ENCODE results near the gene PSMG1. TPM values are rescaled to one million over a fixed set of nuclear protein-coding genes. Genes with fewer than 3 reads are reported as not detected.

PSMG1 gene
- total RNA-seq, 4 donors from 2014 or later, result 8.1 to 26.7 (median 18.4) TPM

- DNase-seq (ENCODE audit: low spot score in 2 of 2), result no peak
- H3K4me3 ChIP-seq, result no peak overlapping the region
- no peaks in the 10 kb centered on the region for H3K9me3 ChIP-seq
- peaks cover 0 to 71% (median 14%) of the 10 kb centered on the region in 3 donors for H3K36me3 ChIP-seq
- no peak overlapping the region for H3K27ac ChIP-seq
- no peaks in the 10 kb centered on the region for H3K27me3 ChIP-seq
- WGBS, 2 donors, result 69 to 81% methylated on average over 2 of the region's 2 CpGs
- TF ChIP-seq EP300 (IDR thresholded peaks at IDR 0.05) (no peak), POLR2A (IDR thresholded peaks at IDR 0.05) (no peak)
- TF ChIP-seq, protein P1, sequence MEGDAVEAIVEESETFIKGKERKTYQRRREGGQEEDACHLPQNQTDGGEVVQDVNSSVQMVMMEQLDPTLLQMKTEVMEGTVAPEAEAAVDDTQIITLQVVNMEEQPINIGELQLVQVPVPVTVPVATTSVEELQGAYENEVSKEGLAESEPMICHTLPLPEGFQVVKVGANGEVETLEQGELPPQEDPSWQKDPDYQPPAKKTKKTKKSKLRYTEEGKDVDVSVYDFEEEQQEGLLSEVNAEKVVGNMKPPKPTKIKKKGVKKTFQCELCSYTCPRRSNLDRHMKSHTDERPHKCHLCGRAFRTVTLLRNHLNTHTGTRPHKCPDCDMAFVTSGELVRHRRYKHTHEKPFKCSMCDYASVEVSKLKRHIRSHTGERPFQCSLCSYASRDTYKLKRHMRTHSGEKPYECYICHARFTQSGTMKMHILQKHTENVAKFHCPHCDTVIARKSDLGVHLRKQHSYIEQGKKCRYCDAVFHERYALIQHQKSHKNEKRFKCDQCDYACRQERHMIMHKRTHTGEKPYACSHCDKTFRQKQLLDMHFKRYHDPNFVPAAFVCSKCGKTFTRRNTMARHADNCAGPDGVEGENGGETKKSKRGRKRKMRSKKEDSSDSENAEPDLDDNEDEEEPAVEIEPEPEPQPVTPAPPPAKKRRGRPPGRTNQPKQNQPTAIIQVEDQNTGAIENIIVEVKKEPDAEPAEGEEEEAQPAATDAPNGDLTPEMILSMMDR (IDR thresholded peaks at IDR 0.05), result no peak
- no peaks in the 10 kb centered on the region for H3K4me1 ChIP-seq
These were observed 15.5 kb upstream of the PSMG1 start for GRCh38 chr21:39198800-39199199.

DNA sequence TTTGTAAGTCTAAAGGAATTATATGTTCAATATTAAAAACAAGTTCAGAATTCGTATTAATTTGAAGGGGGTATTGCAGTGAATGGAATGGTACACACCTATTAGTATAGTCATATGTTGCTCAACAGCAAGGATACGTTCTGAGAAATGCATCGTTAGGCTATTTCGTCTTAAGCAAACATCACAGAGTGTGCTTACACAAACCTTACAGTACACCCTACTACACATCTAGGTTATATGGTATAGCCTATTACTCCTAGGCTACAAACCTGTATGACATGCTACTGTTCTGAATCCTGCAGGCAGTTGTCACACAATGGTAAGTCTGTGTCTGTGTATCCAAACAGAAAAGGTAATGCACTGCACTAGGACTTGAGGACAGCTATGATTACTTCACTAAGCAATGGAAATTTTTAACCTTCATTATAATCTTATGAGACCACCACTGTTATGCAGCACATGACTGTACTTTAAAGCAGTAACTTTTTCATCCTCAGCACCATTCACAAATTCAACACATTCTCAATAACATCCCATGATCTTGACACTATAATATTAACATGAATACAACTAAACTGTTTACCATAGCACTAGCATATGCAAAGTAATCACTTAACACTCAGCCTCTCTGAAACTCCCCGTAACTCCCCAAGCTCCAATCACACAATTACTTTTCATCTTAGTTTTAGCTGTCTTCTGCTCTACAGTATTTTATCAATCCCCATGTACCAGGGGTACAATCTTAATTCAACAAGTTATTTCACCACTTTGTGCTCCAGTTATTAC lies 14.4 kb upstream of the PSMG1 start:
- no peak overlapping the region for H3K27ac ChIP-seq
- H3K4me1 ChIP-seq, result no peaks in the 10 kb centered on the region
- DNase-seq (ENCODE audit: low spot score in 2 of 2), result no peak
- 87 to 92% methylated on average over 5 of the region's 5 CpGs for WGBS, 2 donors
- TF ChIP-seq, protein P1 (IDR thresholded peaks at IDR 0.05), result no peak
- TF ChIP-seq POLR2A (IDR thresholded peaks at IDR 0.05), result no peak
- no peak for TF ChIP-seq EP300 (IDR thresholded peaks at IDR 0.05)
- peaks cover 0 to 67% (median 14%) of the 10 kb centered on the region in 3 donors for H3K36me3 ChIP-seq
- H3K9me3 ChIP-seq, result no peaks in the 10 kb centered on the region
- H3K27me3 ChIP-seq, result no peaks in the 10 kb centered on the region
- H3K4me3 ChIP-seq, result no peak overlapping the region

DNA sequence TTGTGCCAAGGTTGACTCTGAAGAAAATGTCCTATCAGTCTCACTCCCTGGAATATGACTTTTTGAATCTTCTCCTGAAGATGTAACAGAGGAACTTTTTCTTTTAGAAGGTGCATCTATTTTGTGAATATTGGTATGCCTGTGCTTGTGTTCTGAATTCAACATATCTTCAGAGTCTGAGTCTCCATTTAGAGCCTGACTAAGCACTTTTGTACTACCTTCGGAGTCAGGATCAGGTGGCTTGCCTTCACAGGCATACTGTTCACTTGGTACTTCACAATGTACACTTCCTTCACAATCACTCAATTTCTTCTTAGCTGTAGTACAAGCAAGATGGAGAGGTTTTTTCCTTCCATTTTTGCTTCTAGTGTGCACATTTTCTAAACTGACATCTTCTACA lies 13.6 kb upstream of the PSMG1 start:
- H3K4me1 ChIP-seq, result no peaks in the 10 kb centered on the region
- no peak for DNase-seq (ENCODE audit: low spot score in 2 of 2)
- H3K36me3 ChIP-seq, result peaks cover 0 to 59% (median 14%) of the 10 kb centered on the region in 3 donors
- no peaks in the 10 kb centered on the region for H3K27me3 ChIP-seq
- WGBS, 2 donors, result 92 to 96% methylated on average over 1 of the region's 1 CpG
- no peak overlapping the region for H3K4me3 ChIP-seq
- H3K27ac ChIP-seq, result no peak overlapping the region
- H3K9me3 ChIP-seq, result no peaks in the 10 kb centered on the region
- TF ChIP-seq EP300 (IDR thresholded peaks at IDR 0.05) (no peak), POLR2A (IDR thresholded peaks at IDR 0.05) (no peak)
- TF ChIP-seq, protein P1 (IDR thresholded peaks at IDR 0.05), result no peak

DNA sequence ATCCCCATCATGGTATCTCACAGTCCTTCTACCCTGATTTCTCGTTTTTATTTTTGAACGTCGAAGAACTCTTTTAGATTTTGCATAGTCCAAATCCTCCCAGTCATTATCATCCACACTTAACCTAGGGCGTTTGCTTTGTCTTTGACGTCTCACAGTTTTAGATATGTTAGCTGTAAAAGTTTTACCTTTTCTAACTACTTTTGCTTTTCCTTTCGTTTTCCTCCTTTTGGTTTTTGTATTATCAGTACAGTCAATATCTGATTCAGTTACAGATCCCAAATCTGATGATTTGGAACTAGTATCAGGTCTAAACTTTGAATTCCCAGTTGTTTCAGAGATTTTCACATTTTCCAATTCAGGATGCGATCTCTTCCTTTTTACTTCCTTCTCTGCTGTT lies 13.1 kb upstream of the PSMG1 start:
- no peak overlapping the region for H3K4me3 ChIP-seq
- H3K9me3 ChIP-seq, result no peaks in the 10 kb centered on the region
- H3K36me3 ChIP-seq, result peaks cover 0 to 54% (median 14%) of the 10 kb centered on the region in 3 donors
- no peaks in the 10 kb centered on the region for H3K27me3 ChIP-seq
- TF ChIP-seq, protein P1 (IDR thresholded peaks at IDR 0.05), result no peak
- TF ChIP-seq POLR2A (IDR thresholded peaks at IDR 0.05) (no peak), EP300 (IDR thresholded peaks at IDR 0.05) (no peak)
- DNase-seq (ENCODE audit: low spot score in 2 of 2), result no peak
- H3K4me1 ChIP-seq, result no peaks in the 10 kb centered on the region
- H3K27ac ChIP-seq, result no peak overlapping the region
- WGBS, 2 donors, result 90 to 93% methylated on average over 7 of the region's 7 CpGs

GRCh38 chr21:39193380-39193779 lies 10.1 kb upstream of the PSMG1 start:
- DNase-seq (ENCODE audit: low spot score in 2 of 2), result no peak
- Histone ChIP-seq H3K4me1 (peaks cover 0 to 5% (median 0%) of the 10 kb centered on the region in 4 donors), H3K4me3 (no peak overlapping the region), H3K27me3 (no peaks in the 10 kb centered on the region), H3K9me3 (no peaks in the 10 kb centered on the region), H3K27ac (no peak overlapping the region), H3K36me3 (peaks cover 0 to 26% (median 4%) of the 10 kb centered on the region in 3 donors)
- TF ChIP-seq EP300 (IDR thresholded peaks at IDR 0.05) (no peak), POLR2A (IDR thresholded peaks at IDR 0.05) (no peak)
- TF ChIP-seq, protein P1 (IDR thresholded peaks at IDR 0.05), result no peak
- WGBS, 2 donors, result 91 to 93% methylated on average over 1 of the region's 1 CpG
